ENCODE measurements around the gene GREB1L.

GREB1L gene

GRCh38 chr18:21449367-21450290 is 207.6 kb downstream of the GREB1L start:
- no peak for DNase-seq (ENCODE audit: low read depth)

GRCh38 chr18:21450503-21450902 is 208.5 kb downstream of the GREB1L start:
- no peak for DNase-seq (ENCODE audit: low read depth)

GRCh38 chr18:21450913-21451312 is 208.9 kb downstream of the GREB1L start:
- DNase-seq (ENCODE audit: low read depth): no peak

GRCh38 chr18:21451851-21452250 is 209.8 kb downstream of the GREB1L start:
- no peak for DNase-seq (ENCODE audit: low read depth)

- no peak for DNase-seq (ENCODE audit: low read depth)
These were observed 210.3 kb downstream of the GREB1L start for GRCh38 chr18:21452276-21452780.

GRCh38 chr18:21452796-21453510 is 210.9 kb downstream of the GREB1L start:
- no peak for DNase-seq (ENCODE audit: low read depth)

GRCh38 chr18:21453511-21453901 is 211.5 kb downstream of the GREB1L start:
- no peak for DNase-seq (ENCODE audit: low read depth)

GRCh38 chr18:21454725-21455124 is 212.7 kb downstream of the GREB1L start:
- no peak for DNase-seq (ENCODE audit: low read depth)

- DNase-seq (ENCODE audit: low read depth): no peak
These were observed 214.6 kb downstream of the GREB1L start for GRCh38 chr18:21456428-21457178.

GRCh38 chr18:21457179-21457535 is 215.1 kb downstream of the GREB1L start:
- DNase-seq (ENCODE audit: low read depth): no peak

- no peak for DNase-seq (ENCODE audit: low read depth)
These were observed 216.3 kb downstream of the GREB1L start for GRCh38 chr18:21458310-21458709.

- DNase-seq (ENCODE audit: low read depth): no peak
These were observed 216.8 kb downstream of the GREB1L start for GRCh38 chr18:21458788-21459187.

- no peak for DNase-seq (ENCODE audit: low read depth)
These were observed 217.8 kb downstream of the GREB1L start for GRCh38 chr18:21459706-21460286.

GRCh38 chr18:21461460-21461859 is 219.4 kb downstream of the GREB1L start:
- no peak for DNase-seq (ENCODE audit: low read depth)

- no peak for DNase-seq (ENCODE audit: low read depth)
These were observed 221.7 kb downstream of the GREB1L start for GRCh38 chr18:21463718-21464117.

- DNase-seq (ENCODE audit: low read depth): no peak
These were observed 226.6 kb downstream of the GREB1L start for GRCh38 chr18:21468514-21469164.

GRCh38 chr18:21472741-21473140 is 230.7 kb downstream of the GREB1L start:
- DNase-seq (ENCODE audit: low read depth): no peak

- DNase-seq (ENCODE audit: low read depth): no peak
These were observed 232.6 kb downstream of the GREB1L start for GRCh38 chr18:21474621-21475020.

- DNase-seq (ENCODE audit: low read depth): no peak
These were observed 237.7 kb downstream of the GREB1L start for GRCh38 chr18:21479721-21480120.

- DNase-seq (ENCODE audit: low read depth): no peak
These were observed 239.7 kb downstream of the GREB1L start for GRCh38 chr18:21481739-21482138.

- DNase-seq (ENCODE audit: low read depth): no peak
These were observed 241.0 kb downstream of the GREB1L start for GRCh38 chr18:21483051-21483450.

Measured in activated gamma-delta T cell treated with anti-CD3 and anti-CD28 coated beads, Interleukin-2, amount 50 U/mL, for 16 hours (primary cell).